ENCODE results near the gene GATAD2B.

DNA sequence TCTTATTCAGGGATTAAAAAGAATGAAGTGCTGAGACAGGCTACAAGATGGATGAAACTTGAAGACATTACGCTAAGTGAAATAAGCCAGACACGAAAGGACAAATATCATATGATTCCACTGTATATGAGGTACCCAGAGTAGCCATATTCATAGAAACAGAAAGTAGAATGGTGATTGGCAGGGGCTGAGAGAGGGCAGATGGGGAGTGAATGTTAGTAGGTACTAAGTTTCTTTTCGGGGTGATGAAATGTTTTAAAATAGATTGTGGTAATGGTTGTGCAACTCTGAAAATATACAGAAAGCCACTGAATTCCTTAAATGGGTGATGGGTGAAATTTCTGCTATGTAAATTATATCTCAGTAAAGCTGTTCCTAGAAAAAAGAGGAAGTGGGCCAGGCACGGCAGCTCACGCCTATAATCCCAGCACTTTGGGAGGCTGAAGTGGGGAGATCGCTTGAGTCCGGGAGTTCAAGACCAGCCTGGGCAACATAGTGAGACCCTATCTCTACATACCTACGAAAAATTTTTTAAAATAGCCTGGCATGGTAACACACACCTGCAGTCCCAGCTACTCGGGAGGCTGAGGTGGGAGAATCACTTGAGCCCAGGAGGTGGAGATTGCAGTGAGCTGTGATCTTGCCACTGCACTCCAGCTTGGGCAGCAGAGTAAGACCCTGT is 131.7 kb downstream of the GATAD2B start:
- TF ChIP-seq GATA3 (IDR thresholded peaks at IDR 0.05; ENCODE audit: low read depth, low read length) (no peak), GATA2 (IDR thresholded peaks at IDR 0.05; ENCODE audit: low read depth, low read length) (no peak)
